ENCODE data around the gene RASAL2.
"Not testable (repeated sequence)": the region's sequence is repeated elsewhere in the genome, so short reads cannot be mapped to it uniquely, and the experiment has no call there.

Gene RASAL2

DNA sequence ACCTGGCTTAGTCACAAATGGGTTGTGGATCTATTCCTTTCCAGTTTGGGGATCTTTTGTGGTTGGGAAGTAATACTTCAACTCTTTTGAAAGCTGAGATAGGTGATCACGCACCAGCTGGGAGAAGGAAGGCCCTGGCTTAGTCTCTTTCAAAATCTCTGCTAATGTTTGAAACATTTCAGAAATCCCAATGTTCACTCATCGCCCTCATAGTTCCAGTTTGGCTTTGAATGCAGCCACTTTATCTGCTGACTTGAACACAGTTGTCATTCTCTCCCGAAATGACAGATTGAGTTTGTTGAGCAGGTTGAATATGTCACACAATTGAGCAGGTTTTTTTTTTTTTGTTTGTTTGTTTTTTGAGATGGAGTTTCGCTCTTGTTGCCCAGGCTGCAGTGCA lies 24.6 kb downstream of the RASAL2 start:
- no peak for DNase-seq (ENCODE audit: low read depth in 2 of 3, low spot score in 2 of 3)

GRCh38 chr1:178119628-178120027 lies 25.7 kb downstream of the RASAL2 start:
- DNase-seq (ENCODE audit: low read depth in 2 of 3, low spot score in 2 of 3) = no peak

DNA sequence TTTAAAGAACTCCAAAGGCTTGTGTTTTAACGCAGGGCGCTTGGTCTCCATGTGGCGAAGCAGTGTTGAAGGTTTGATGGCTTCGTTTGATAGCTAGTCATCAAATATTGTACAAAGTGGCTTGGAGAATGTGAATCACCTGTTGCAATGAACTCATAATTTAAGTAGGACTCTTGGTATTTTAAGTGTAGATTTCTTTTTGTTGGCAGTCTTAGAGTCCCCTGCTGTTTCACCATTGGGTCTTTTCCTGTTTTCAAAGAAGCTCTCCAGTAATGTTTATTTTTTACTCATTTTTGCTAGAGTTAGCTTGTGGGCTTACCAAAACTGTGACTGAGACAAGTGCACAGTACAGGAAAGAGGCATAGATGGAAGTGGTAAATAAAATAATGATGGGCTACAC lies 26.2 kb downstream of the RASAL2 start:
- DNase-seq (ENCODE audit: low read depth in 2 of 3, low spot score in 2 of 3) = no peak

DNA sequence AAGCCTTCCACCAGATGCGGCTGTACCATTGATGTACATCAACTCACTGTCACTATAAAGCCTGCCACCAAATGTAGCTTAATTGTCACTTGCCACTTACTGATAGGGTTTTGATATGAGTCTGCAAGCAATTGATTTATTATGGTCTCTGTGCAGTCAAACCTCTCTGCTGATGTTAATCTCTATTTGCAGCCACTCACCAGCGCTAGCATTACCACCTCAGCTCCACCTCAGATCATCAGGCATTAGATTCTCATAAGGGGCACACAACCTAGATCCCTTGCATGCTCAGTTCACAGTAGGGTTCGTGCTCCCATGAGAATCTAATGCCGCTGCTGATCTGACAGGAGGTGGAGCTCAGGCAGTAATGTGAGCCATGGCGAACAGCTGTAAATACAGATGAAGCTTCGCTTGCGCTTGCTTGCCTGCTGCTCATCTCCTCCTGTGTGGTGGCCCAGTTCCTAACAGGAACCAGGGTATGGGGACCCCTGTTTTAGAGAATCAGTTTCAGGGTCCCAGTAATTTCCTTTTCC lies 26.7 kb downstream of the RASAL2 start:
- DNase-seq (ENCODE audit: low read depth in 2 of 3, low spot score in 2 of 3) = not testable (repeated sequence)

DNA sequence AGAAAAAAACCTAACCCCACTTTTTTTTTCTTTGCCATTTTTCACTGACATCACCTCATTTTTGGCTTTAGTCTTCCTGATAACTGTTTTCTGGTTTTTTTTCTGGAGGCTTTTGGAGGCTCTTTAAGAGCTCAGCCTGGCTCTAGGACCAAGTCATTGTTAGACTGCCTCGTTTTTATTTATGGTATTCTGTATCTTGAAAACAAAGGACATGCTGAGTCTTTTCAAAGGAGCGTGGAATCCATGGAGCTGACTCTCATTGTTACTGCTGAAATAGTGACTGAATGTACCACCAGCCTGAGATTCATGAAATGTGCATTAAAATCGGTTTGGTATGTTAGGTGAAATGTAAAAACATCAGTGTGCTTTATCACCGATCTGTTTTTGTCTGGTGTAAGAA lies 28.0 kb downstream of the RASAL2 start:
- no peak for DNase-seq (ENCODE audit: low read depth in 2 of 3, low spot score in 2 of 3)

GRCh38 chr1:178122283-178122682 lies 28.4 kb downstream of the RASAL2 start:
- DNase-seq (ENCODE audit: low read depth in 2 of 3, low spot score in 2 of 3) = no peak

GRCh38 chr1:178124115-178124514 lies 30.2 kb downstream of the RASAL2 start:
- no peak for DNase-seq (ENCODE audit: low read depth in 2 of 3, low spot score in 2 of 3)

GRCh38 chr1:178126261-178126660 lies 32.4 kb downstream of the RASAL2 start:
- DNase-seq (ENCODE audit: low read depth in 2 of 3, low spot score in 2 of 3) = no peak

- no peak for DNase-seq (ENCODE audit: low read depth in 2 of 3, low spot score in 2 of 3)
These were observed 32.9 kb downstream of the RASAL2 start for GRCh38 chr1:178126741-178127185.

- DNase-seq (ENCODE audit: low read depth in 2 of 3, low spot score in 2 of 3) = no peak
These were observed 33.7 kb downstream of the RASAL2 start for GRCh38 chr1:178127482-178128191.

DNA sequence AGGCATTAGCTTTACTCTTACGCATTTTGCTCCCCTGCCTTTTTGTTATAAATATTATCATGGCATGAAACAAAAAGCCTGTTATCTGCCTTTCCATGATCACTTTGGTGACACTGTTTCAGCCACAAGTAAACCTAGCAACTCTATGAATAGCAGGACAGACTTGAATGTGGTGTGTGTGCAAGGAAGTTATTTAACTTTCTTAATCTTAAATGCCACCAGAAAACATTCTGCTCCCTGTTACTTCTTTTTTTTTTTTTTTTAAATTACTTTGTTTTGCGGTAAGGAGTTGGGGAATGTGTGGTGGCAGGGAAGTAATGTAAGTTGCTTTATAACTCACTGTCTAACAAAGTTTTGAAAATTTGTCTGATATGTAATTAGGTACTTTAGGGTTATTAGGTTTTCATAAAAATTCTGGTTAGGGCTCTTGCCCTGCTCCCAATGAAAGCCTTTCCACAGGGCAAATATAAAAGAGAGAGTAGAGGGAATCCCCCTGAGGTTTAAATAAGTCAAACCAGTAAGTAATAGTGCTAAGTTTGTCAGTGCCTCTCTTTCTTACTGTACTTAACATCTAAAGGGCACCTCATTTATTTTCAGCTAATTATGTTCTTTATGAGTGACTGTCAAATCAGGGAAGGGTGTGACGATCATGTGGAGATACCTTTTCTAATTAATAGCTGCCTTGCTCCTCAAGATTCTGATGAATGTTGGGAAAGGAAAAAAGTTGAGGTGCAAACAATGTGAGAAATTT lies 39.5 kb downstream of the RASAL2 start:
- DNase-seq (ENCODE audit: low read depth in 2 of 3, low spot score in 2 of 3) = no peak

GRCh38 chr1:178134061-178134460 lies 40.2 kb downstream of the RASAL2 start:
- no peak for DNase-seq (ENCODE audit: low read depth in 2 of 3, low spot score in 2 of 3)

GRCh38 chr1:178137238-178137637 lies 43.3 kb downstream of the RASAL2 start:
- no peak for DNase-seq (ENCODE audit: low read depth in 2 of 3, low spot score in 2 of 3)

GRCh38 chr1:178142806-178143205 lies 48.9 kb downstream of the RASAL2 start:
- DNase-seq (ENCODE audit: low read depth in 2 of 3, low spot score in 2 of 3) = no peak

DNA sequence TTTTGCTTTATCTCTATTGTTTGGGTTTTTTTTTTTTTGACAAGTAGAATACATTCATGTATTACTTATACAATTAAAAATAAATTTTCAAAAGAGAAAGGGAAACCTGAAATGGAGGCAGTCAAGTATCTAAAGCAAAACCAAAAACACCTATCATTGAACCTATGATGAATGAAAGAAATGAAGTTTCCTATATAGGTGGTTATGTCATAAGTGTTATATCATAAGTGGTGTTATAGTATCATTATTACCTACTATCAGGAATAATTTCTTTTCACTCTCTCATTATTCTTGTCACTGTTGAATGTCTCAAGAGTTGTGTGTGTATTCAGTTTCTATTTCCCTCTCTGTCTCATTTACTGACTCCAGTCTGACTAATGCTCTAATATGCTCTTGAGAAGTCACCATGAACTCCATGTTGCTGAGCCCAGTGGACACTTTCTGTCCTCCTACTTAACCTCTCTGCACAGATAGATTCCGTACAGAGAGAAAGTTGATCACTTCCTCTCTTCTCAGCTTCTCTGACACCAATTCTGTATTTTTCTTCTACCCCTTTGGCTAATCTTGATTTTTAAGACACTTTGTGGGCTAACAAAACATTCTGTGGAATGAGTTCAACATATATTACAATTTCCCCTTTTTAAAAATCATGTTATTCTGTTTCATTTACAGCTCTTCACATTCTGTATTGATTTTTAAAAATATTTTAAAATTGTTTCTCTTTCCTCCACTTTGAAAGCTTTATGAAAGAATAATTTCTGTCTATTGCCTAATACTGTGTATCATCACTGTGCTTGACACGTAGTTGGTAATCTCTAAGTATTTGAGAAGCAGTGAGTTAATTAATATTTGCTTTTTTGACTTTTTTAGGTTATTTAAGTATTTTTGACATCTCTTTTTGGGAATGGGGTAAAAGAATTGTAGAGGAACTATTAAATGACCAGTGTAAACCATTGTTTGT lies 50.1 kb downstream of the RASAL2 start:
- DNase-seq (ENCODE audit: low read depth in 2 of 3, low spot score in 2 of 3) = no peak

DNA sequence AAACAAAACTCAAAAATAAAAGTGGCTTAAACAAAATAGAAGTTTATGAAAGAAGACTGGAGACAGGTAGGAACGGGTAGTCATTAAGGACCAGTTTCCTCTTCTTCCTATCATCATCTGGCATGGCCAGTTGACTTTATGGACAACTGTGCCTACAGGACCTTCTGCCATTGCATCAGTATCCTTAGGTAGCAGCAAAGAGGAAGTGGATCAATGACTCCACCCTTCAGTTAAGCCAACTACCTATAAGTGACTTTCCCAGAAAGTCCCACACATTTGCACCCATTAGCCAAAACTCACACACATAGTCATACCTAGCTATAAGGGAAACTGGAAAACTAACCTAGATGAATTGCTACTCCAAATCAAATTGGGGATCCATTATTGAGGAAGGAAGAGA lies 51.7 kb downstream of the RASAL2 start:
- DNase-seq (ENCODE audit: low read depth in 2 of 3, low spot score in 2 of 3) = no peak

GRCh38 chr1:178146436-178146835 lies 52.5 kb downstream of the RASAL2 start:
- DNase-seq (ENCODE audit: low read depth in 2 of 3, low spot score in 2 of 3) = no peak

- DNase-seq (ENCODE audit: low read depth in 2 of 3, low spot score in 2 of 3) = no peak
These were observed 56.7 kb downstream of the RASAL2 start for GRCh38 chr1:178150610-178151009.

DNA sequence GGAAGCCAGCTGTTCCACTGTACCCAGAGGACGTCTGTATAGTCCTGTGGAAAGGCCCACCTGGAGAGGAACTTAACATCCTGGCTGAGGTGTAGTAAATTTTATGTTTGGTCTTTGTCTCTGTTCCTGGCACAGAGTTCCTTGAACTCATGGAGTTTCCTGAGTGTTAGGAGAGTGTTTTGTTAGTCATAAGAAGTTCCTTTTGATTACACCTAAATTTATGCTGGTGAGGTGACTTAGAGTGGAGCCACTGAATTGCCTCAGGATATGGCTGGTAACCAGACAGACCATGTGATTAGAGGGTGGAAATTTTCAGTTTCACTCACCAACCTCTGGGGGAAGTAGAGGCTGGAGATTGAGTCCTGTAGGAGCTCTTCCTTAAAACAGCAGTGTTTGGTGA lies 57.9 kb downstream of the RASAL2 start:
- DNase-seq (ENCODE audit: low read depth in 2 of 3, low spot score in 2 of 3) = no peak

DNA sequence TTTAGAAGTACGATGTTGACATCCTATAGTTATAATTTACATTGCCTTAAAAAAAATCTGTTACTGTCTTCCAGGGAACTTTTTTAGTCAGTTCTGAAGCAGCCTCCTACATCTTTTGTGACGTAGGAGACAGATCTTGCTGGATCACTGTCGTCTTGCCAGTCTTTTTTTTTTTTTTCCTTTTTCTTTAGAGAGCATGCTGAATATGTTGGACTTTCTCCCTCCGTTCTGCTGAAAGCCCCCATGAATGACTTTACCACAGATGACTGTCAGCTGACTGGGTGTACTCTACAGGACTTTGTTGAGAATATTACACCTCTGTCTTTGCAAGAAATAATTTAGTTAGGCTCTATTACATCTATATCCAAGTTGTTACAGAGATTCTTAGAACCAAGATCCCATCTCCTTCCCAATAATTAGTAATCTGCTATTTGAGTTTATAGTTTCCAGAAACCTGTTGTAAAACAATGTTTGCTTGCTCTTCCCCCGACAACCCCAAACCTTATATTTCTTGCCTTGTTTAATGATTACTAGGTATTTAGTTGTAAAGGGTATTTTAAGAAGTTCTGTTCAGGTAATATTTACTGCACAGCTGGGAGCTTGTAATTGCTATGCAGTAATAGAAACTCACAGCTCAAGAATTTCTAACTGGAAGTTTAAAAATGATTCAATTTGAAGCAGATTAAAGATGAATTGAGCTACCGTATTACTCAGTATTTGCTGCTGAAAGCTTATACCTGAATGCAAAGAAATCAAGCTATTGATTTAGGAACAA lies 61.8 kb downstream of the RASAL2 start:
- DNase-seq (ENCODE audit: low read depth in 2 of 3, low spot score in 2 of 3) = no peak
